ENCODE measurements around the gene CEP97. TPM values are rescaled to one million over a fixed set of nuclear protein-coding genes. Genes with fewer than 3 reads are reported as not detected.
"Not testable (repeated sequence)": the region's sequence is repeated elsewhere in the genome, so short reads cannot be mapped to it uniquely, and the experiment has no call there.

Gene CEP97
- total and polyA plus RNA-seq, 9 of the 15 experiments (the other 6 are each of a cell fraction or from before 2014, with no cell fraction given): 2.0 to 10.1 (median 4.3) TPM

DNA sequence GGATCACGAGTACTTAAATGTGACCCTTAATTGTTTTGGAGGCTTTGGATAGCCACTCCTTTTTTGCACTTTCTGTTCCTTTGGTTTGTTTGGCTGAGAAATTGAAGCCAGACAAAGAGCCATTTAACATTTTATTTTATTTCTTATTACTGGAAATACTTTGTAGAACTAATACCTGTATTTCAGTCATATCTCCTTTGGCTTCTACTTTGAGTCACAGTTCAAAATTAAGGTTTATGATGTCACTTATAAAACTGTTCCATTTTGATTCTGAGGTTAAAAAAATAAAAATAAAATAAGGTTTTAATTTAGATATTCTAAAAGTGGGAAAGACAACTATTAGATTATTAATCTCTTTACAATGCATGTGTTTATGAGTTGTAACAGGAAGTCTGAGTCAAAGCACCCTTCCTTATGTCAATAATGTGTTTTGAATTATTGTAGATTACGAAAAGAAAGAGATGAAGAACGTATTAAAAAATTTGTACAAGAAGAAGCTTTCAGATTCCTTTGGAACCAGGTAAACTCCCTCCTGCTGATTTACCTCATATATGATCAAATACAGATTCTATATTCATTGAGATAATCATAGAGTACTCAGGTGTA lies 37.7 kb downstream of the CEP97 start:
- FAIRE-seq (no peak), DNase-seq (ENCODE audit: extremely low read depth in 1 of 4, low spot score in 3 of 4) (no peak), ATAC-seq (no peak)
- Histone ChIP-seq H3K4me3 (no peak overlapping the region), H3K36me3 (ENCODE audit: control insufficient read depth, insufficient read depth, low read length) (peaks cover 39% of the 10 kb centered on the region), H3K9ac (ENCODE audit: insufficient read depth in 1 of 2, low read depth in 2 of 2, low read length in 2 of 2) (no peak overlapping the region), H3K27me3 (ENCODE audit: control insufficient read depth in 2 of 2, insufficient read depth in 2 of 2, low read length in 2 of 2) (no peaks in the 10 kb centered on the region), H3K4me2 (ENCODE audit: insufficient read depth, low read length) (no peak overlapping the region), H4K20me1 (replicated peaks; ENCODE audit: control insufficient read depth, insufficient read depth, low read length) (no peaks in the 10 kb centered on the region), H3K27ac (ENCODE audit: extremely low read depth, low read depth, low read length) (no peak overlapping the region), H3K9me1 (ENCODE audit: control insufficient read depth, insufficient read depth, low read length) (no peaks in the 10 kb centered on the region), H3K4me1 (replicated peaks in 1 of 2; ENCODE audit: control insufficient read depth in 2 of 2, insufficient read depth in 2 of 2, low read length in 2 of 2) (no peaks in the 10 kb centered on the region), H2AFZ (ENCODE audit: low read depth, low read length) (no peak overlapping the region), H3K9me3 (replicated peaks; ENCODE audit: control insufficient read depth, insufficient read depth, low read depth, low read length) (no peaks in the 10 kb centered on the region), H3K79me2 (ENCODE audit: control insufficient read depth, insufficient read depth, low read length) (no peaks in the 10 kb centered on the region)
- CTCF ChIA-PET (ENCODE audit: low intra/inter-chr PET ratio): no interaction called here
- no peak for TF ChIP-seq KDM4B (IDR thresholded peaks at IDR 0.05; ENCODE audit: borderline replicate concordance in 2 of 2, low read depth in 1 of 2)
- TF ChIP-seq, protein P1, sequence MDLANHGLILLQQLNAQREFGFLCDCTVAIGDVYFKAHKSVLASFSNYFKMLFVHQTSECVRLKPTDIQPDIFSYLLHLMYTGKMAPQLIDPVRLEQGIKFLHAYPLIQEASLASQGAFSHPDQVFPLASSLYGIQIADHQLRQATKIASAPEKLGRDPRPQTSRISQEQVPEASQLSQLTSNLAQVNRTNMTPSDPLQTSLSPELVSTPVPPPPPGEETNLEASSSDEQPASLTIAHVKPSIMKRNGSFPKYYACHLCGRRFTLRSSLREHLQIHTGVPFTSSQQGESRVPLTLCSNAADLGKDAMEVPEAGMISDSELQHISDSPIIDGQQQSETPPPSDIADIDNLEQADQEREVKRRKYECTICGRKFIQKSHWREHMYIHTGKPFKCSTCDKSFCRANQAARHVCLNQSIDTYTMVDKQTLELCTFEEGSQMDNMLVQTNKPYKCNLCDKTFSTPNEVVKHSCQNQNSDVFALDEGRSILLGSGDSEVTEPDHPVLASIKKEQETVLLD (IDR thresholded peaks at IDR 0.05): no peak
- no peak for TF ChIP-seq SAFB2 (IDR thresholded peaks at IDR 0.05; ENCODE audit: borderline replicate concordance, low read depth, low read length, severe bottlenecking)
- TF ChIP-seq, protein P2, sequence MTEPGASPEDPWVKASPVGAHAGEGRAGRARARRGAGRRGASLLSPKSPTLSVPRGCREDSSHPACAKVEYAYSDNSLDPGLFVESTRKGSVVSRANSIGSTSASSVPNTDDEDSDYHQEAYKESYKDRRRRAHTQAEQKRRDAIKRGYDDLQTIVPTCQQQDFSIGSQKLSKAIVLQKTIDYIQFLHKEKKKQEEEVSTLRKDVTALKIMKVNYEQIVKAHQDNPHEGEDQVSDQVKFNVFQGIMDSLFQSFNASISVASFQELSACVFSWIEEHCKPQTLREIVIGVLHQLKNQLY (CRISPR knock-in tag; conservative IDR thresholded peaks at IDR 0.05): no peak
- no peak for TF ChIP-seq CHD4 (IDR thresholded peaks at IDR 0.05; ENCODE audit: insufficient read depth, insufficient replicate concordance, low read depth, low read length, poor library complexity, severe bottlenecking)
- no peak for TF ChIP-seq TRIM24 (IDR thresholded peaks at IDR 0.05)
- no peak for TF ChIP-seq BCL6 (CRISPR knock-in tag; IDR thresholded peaks at IDR 0.05)
- TF ChIP-seq, protein P3, sequence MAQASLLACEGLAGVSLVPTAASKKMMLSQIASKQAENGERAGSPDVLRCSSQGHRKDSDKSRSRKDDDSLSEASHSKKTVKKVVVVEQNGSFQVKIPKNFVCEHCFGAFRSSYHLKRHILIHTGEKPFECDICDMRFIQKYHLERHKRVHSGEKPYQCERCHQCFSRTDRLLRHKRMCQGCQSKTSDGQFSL (CRISPR knock-in tag; IDR thresholded peaks at IDR 0.05): no peak
- TF ChIP-seq, protein P3 (tag; IDR thresholded peaks at IDR 0.05): no peak
- no peak for TF ChIP-seq ZNF764 (CRISPR knock-in tag; IDR thresholded peaks at IDR 0.05; ENCODE audit: low read depth)
- TF ChIP-seq HDGF (IDR thresholded peaks at IDR 0.05): no peak
- no peak for TF ChIP-seq PURB (CRISPR knock-in tag; IDR thresholded peaks at IDR 0.05; ENCODE audit: low read depth)
- in situ Hi-C loops (cut with MboI): no loop called here
- no TSS peak for BruUV-seq (replicated peaks)
- POLR2A ChIA-PET: interaction anchor here (0.8 kb wide), 1 partner anchor 351 kb away, joined by 4 read pairs; no protein-coding TSS in a partner anchor
- 92% methylated on average over 3 of the region's 3 CpGs for WGBS (ENCODE audit: insufficient coverage, low coverage, missing lambda C conversion rate)
- intact Hi-C loops (cut with micrococcal nuclease): no loop called here

DNA sequence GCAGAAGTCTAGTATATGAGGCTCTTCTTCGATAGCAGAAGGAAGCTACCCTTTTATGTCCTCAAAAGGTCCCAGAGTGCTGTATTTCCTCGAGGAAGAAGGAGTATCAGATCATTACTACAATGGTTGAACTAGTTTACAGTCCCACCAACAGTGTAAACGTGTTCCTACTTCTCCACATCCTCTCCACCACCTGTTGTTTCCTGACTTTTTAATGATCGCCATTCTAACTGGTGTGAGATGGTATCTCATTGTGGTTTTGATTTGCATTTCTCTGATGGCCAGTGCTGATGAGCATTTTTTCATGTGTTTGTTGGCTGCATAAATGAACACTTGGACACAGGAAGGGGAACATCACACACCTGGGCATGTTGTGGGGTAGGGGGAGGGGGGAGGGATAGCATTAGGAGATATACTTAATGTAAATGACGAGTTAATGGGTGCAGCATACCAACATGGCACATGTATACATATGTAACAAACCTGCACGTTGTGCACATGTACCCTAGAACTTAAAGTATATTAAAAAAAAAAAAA lies 53.4 kb downstream of the CEP97 start:
- ATAC-seq; POLR2A ChIA-PET; H2AFZ ChIP-seq (ENCODE audit: low read depth, low read length); H3K79me2 ChIP-seq (ENCODE audit: control insufficient read depth, insufficient read depth, low read length); H3K9me3 ChIP-seq (replicated peaks; ENCODE audit: control insufficient read depth, insufficient read depth, low read depth, low read length); H3K4me3 ChIP-seq; H4K20me1 ChIP-seq (replicated peaks; ENCODE audit: control insufficient read depth, insufficient read depth, low read length); DNase-seq (ENCODE audit: extremely low read depth in 1 of 4, low spot score in 3 of 4); H3K4me2 ChIP-seq (ENCODE audit: insufficient read depth, low read length); intact Hi-C loops (cut with micrococcal nuclease); FAIRE-seq; in situ Hi-C loops (cut with MboI); BruUV-seq (replicated peaks); H3K27me3 ChIP-seq (ENCODE audit: control insufficient read depth in 2 of 2, insufficient read depth in 2 of 2, low read length in 2 of 2); H3K27ac ChIP-seq (ENCODE audit: extremely low read depth, low read depth, low read length); H3K9me1 ChIP-seq (ENCODE audit: control insufficient read depth, insufficient read depth, low read length); H3K36me3 ChIP-seq (ENCODE audit: control insufficient read depth, insufficient read depth, low read length); H3K9ac ChIP-seq (ENCODE audit: insufficient read depth in 1 of 2, low read depth in 2 of 2, low read length in 2 of 2): not testable (repeated sequence)
- CTCF ChIA-PET (ENCODE audit: low intra/inter-chr PET ratio): interaction anchor here (0.7 kb wide), 1 partner anchor 33 kb away, joined by 3 read pairs; no protein-coding TSS in a partner anchor
- 42% methylated on average over 4 of the region's 6 CpGs for WGBS (ENCODE audit: insufficient coverage, low coverage, missing lambda C conversion rate)
- H3K4me1 ChIP-seq (replicated peaks in 1 of 2; ENCODE audit: control insufficient read depth in 2 of 2, insufficient read depth in 2 of 2, low read length in 2 of 2): peaks cover 12 to 17% of the 10 kb centered on the region in 2 experiments; a peak in 4 of 5 replicates

Measured in K562 (cell line).